HFFc6 (cell line): ENCODE results near the gene PDGFRB. TPM values are rescaled to one million over a fixed set of nuclear protein-coding genes. Genes with fewer than 3 reads are reported as not detected.

Experiments
- DNase-seq: peaks from one replicate; pipeline ENCODE4 v3.0.0-alpha.2; 2018
- H3K27ac Mint-ChIP-seq: 2 replicates; pipeline ENCODE4 v1.8.0; 2020; ENCODE audit warnings: mild to moderate bottlenecking, mixed read lengths
- H3K27me3 Mint-ChIP-seq: 2 replicates; pipeline ENCODE4 v1.8.0; 2021; ENCODE audit warnings: mild to moderate bottlenecking, moderate library complexity, mixed read lengths; ENCODE audit not compliant: insufficient read depth
- H3K36me3 Mint-ChIP-seq: 2 replicates; pipeline ENCODE4 v1.8.0; 2021; ENCODE audit warnings: low read depth, mixed read lengths
- H3K4me1 Mint-ChIP-seq: 2 replicates; pipeline ENCODE4 v1.8.0; 2020; ENCODE audit warnings: low read depth, mixed read lengths
- H3K4me3 Mint-ChIP-seq: 2 replicates; pipeline ENCODE4 v1.8.0; 2020; ENCODE audit warnings: mild to moderate bottlenecking, moderate library complexity, mixed read lengths
- H3K9me3 Mint-ChIP-seq: 2 replicates; pipeline ENCODE4 v1.8.0; 2020; ENCODE audit warnings: mild to moderate bottlenecking, mixed read lengths
- CTCF ChIP-seq: fragments of 200-600 bp; sonication (generic); IDR thresholded peaks from 2 replicates; pipeline ENCODE4 v1.5.0; 2021; ENCODE audit warnings: antibody characterized with exemption, mild to moderate bottlenecking
- total RNA-seq, 6 experiments: library from RNA; stranded (reverse); fragmentation: NEBNext Ultra II Directional; extraction: Animal tissue kit (Norgen Biotek cat#: 25700); gene quantifications; 2 replicates in 1 of 6; 3 replicates in 5 of 6; pipeline ENCODE4 v1.2.3, GENCODE V29; 2021

Gene PDGFRB
- total RNA-seq, 6 experiments from 2014 or later = 137 to 208 (median 180) TPM

GRCh38 chr5:150140830-150141229, 14.8 kb downstream of the PDGFRB start:
- peaks cover 27% of the 10 kb centered on the region for H3K36me3 Mint-ChIP-seq
- peaks cover 90% of the 10 kb centered on the region for H3K4me1 Mint-ChIP-seq
- H3K4me3 Mint-ChIP-seq = peak overlapping the region; percentile 63
- peaks cover 11% of the 10 kb centered on the region for H3K27me3 Mint-ChIP-seq
- peak overlapping the region; percentile 99 for H3K27ac Mint-ChIP-seq
- no peaks in the 10 kb centered on the region for H3K9me3 Mint-ChIP-seq
- TF ChIP-seq CTCF = no peak
- DNase-seq = peak; percentile 49

- H3K9me3 Mint-ChIP-seq = no peaks in the 10 kb centered on the region
- peaks cover 35% of the 10 kb centered on the region for H3K36me3 Mint-ChIP-seq
- H3K4me3 Mint-ChIP-seq = peak overlapping the region; percentile 63
- peak; percentile 79 for DNase-seq
- TF ChIP-seq CTCF = no peak
- H3K27ac Mint-ChIP-seq = peak overlapping the region; percentile 99
- peaks cover 11% of the 10 kb centered on the region for H3K27me3 Mint-ChIP-seq
- H3K4me1 Mint-ChIP-seq = peaks cover 89% of the 10 kb centered on the region
Observed at GRCh38 chr5:150139334-150139733, 16.3 kb downstream of the PDGFRB start.

DNA sequence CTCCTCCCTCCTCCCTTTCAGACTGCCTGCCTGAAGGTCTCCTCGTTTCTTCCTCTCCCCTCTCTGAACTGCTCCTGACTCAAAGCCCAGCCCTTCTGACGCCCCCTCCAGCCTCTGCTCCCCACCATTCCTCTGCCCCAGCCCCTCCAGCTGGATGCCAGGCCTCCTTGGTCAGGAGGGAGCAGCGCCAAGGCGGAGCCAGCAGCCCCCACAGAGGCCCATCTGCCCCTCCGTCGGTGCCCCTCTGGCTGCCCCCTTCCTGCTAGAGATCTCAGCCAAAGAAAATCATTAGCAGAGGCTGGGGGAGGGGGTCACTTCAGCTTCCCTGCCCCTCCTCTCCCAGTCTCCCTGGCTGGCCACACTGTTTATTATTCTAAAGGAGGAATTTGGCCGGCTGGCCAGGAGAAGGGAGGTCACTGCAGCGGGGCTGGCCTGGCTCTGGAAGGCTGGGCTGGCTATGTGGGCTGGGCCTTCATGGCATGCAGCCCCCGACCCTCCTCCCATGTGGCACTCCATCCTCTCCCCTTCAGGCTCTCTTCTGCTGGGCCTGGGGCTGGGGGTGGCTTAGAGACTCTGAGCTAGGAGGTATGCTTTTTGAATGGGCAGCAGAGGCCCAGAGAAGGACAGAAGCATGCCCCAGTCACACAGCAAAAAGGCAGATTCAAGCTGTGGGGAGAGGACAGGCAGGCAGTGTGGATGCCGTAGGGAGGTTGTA, 16.9 kb downstream of the PDGFRB start:
- DNase-seq = peak; percentile 88
- H3K4me3 Mint-ChIP-seq = peak overlapping the region; percentile 63
- H3K27ac Mint-ChIP-seq = peak overlapping the region; percentile 99
- no peak for TF ChIP-seq CTCF
- no peaks in the 10 kb centered on the region for H3K9me3 Mint-ChIP-seq
- H3K4me1 Mint-ChIP-seq = peaks cover 89% of the 10 kb centered on the region
- H3K27me3 Mint-ChIP-seq = peaks cover 7% of the 10 kb centered on the region
- H3K36me3 Mint-ChIP-seq = peaks cover 41% of the 10 kb centered on the region

GRCh38 chr5:150137997-150138396, 17.6 kb downstream of the PDGFRB start:
- DNase-seq = no peak
- TF ChIP-seq CTCF = no peak
- peaks cover 9% of the 10 kb centered on the region for H3K27me3 Mint-ChIP-seq
- H3K27ac Mint-ChIP-seq = peak overlapping the region; percentile 99
- peak overlapping the region; percentile 63 for H3K4me3 Mint-ChIP-seq
- peaks cover 46% of the 10 kb centered on the region for H3K36me3 Mint-ChIP-seq
- no peaks in the 10 kb centered on the region for H3K9me3 Mint-ChIP-seq
- peaks cover 89% of the 10 kb centered on the region for H3K4me1 Mint-ChIP-seq

DNA sequence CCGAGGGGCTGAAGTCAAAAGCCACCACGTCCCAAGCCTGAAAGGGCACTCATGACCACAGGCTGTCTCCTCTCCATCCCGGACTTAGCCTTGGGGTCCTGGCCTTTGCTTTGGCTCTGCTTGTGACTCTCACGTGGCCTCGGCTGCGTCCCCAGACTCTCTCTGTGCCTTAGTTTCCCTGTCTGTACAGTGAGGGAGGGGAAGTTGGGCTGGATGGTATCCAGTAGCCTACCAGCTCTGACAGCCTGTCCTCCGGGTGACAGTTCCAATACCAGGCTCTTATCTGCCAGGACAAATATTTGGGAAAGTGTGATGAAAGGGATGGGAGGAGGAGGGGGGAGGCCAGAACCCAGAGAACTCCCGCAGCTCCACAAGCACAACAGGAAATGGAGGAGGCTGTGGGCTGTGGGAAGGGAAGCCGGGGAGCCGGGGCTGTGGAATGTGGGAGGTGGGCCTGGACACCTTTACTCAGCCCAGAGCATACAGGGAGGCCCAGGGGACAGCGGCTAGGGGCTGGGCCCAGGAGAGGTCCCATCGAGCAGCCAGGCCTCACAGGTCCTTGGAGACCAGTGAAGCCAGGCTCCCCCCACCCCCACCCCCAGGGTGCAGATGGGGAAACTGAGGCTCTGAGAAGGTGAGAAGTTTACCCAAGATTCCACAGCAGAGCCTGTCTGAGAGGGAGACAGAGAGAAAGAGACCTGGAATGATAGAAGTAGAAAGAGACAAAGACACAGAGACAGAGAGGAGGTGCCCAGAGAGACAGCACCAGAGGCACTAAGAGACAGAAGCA, 18.3 kb downstream of the PDGFRB start:
- Mint-ChIP-seq H3K4me1 (peaks cover 89% of the 10 kb centered on the region), H3K27ac (peak overlapping the region; percentile 99), H3K9me3 (no peaks in the 10 kb centered on the region), H3K36me3 (peaks cover 51% of the 10 kb centered on the region), H3K27me3 (peaks cover 12% of the 10 kb centered on the region), H3K4me3 (peak overlapping the region; percentile 63)
- TF ChIP-seq CTCF = no peak
- no peak for DNase-seq
